ENCODE data around the gene FFAR2. TPM values are rescaled to one million over a fixed set of nuclear protein-coding genes. Genes with fewer than 3 reads are reported as not detected.
"Not testable (repeated sequence)": the region's sequence is repeated elsewhere in the genome, so short reads cannot be mapped to it uniquely, and the experiment has no call there.

FFAR2 gene
- total RNA-seq, 1 experiment from 2014 or later = not detected

DNA sequence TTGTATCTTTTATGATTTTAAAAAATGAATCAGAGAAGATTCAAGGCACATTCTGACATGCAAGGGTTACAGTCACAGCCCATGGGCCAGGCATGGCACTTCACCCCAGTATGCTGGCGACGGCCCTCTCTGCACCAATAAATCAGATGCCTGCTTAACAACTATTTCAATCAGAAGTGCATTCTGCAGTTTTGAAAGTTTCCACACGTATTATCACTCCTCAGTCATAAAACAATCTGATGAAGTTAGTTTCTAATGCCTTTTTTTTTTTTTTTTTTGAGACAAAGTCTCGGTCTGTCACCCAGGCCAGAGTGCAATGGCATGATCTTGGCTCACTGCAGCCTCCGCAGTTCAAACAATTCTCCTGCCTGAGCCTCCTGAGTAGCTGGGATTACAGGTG is 28.3 kb upstream of the FFAR2 start:
- CTCF ChIA-PET = interaction anchor here (1.0 kb wide), 1 partner anchor 49 kb away, joined by 6 read pairs; no protein-coding TSS in a partner anchor
- TF ChIP-seq EZH2 (IDR thresholded peaks at IDR 0.05) = no peak
- Histone ChIP-seq H3K4me1 (ENCODE audit: control insufficient read depth in 1 of 2, insufficient read depth in 2 of 2, low read length in 2 of 2) (peaks cover 5 to 6% of the 10 kb centered on the region in 2 experiments; a peak in 3 of 4 replicates), H3K9me2 (ENCODE audit: insufficient read depth) (no peaks in the 10 kb centered on the region), H3K36me3 (ENCODE audit: control insufficient read depth in 1 of 2, insufficient read depth in 2 of 2, low read length in 2 of 2) (no peaks in the 10 kb centered on the region), H3K4me2 (ENCODE audit: low read length) (no peak overlapping the region), H3K27me3 (ENCODE audit: insufficient read depth, low read length) (peaks cover 39% of the 10 kb centered on the region; the same call in 1 of the 2 replicates), H3K9me3 (ENCODE audit: control insufficient read depth in 1 of 2, insufficient read depth in 1 of 2, low read depth in 1 of 2, low read length in 2 of 2) (no peaks in the 10 kb centered on the region), H3K79me2 (ENCODE audit: insufficient read depth, low read length) (no peaks in the 10 kb centered on the region), H4K20me1 (ENCODE audit: insufficient read depth) (no peaks in the 10 kb centered on the region), H3K27ac (ENCODE audit: low read depth, low read length) (no peak overlapping the region), H2AFZ (ENCODE audit: low read depth, low read length, poor library complexity, severe bottlenecking) (no peak overlapping the region), H3K4me3 (replicated peaks in 1 of 2; ENCODE audit: low read depth in 1 of 2, low read length in 2 of 2) (no peak overlapping the region), H3K9ac (ENCODE audit: low read length) (no peak overlapping the region)
- intact Hi-C loops (cut with micrococcal nuclease) = no loop called here
- DNase-seq (ENCODE audit: low read depth, low spot score) = no peak
- RAD21 ChIA-PET (ENCODE audit: low non-redundant PET in 1 of 2, low total read pairs in 2 of 2, uncharacterized antibody in 2 of 2, unreplicated experiment in 2 of 2) = interaction anchor here in 1 of 2 experiments (1.5 kb wide), 1 partner anchor 49 kb away, joined by 5 read pairs; no protein-coding TSS in a partner anchor
- BruUV-seq (replicated peaks) = no TSS peak
- no peak for ATAC-seq
- POLR2A ChIA-PET = no interaction called here

DNA sequence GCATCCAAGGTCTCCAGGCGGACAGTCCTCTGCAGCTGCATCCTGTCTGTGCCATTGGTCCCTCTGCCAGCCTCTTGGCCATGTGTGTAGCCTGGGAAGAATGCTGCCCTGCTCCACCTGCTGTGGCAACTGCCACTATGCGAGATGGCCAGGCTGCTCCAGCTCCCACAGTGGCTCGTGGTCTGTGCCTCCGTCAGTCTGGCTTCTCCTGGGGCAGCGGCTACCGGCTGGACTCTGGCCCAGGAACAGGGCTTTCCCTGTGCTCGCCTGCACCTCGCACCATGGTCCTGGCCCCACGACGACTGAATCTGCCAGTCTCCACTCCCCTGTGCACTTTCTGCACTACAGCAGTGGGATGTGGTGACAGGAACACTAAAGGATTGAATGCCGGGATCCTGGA is 26.7 kb upstream of the FFAR2 start:
- ATAC-seq = no peak
- intact Hi-C loops (cut with micrococcal nuclease) = no loop called here
- ChIA-PET CTCF (interaction anchor here (0.8 kb wide), 2 partner anchors 74 to 89 kb away, joined by 3 read pairs; no protein-coding TSS in a partner anchor), RAD21 (ENCODE audit: low non-redundant PET in 1 of 2, low total read pairs in 2 of 2, uncharacterized antibody in 2 of 2, unreplicated experiment in 2 of 2) (interaction anchor here in 1 of 2 experiments (1.5 kb wide), 1 partner anchor 47 kb away, joined by 5 read pairs; no protein-coding TSS in a partner anchor), POLR2A (no interaction called here)
- no peaks in the 10 kb centered on the region for H3K9me3 ChIP-seq (ENCODE audit: control insufficient read depth in 1 of 2, insufficient read depth in 1 of 2, low read depth in 1 of 2, low read length in 2 of 2)
- peaks cover 28% of the 10 kb centered on the region; the same call in 1 of the 2 replicates for H3K27me3 ChIP-seq (ENCODE audit: insufficient read depth, low read length)
- TF ChIP-seq POLR2AphosphoS5 (IDR thresholded peaks at IDR 0.05; ENCODE audit: low read depth, low read length) = no peak
- TF ChIP-seq SRF (IDR thresholded peaks at IDR 0.05; ENCODE audit: low read depth) = no peak
- TF ChIP-seq FOSL1 (IDR thresholded peaks at IDR 0.05; ENCODE audit: low read depth) = no peak
- TF ChIP-seq ZFX (IDR thresholded peaks at IDR 0.05) = no peak
- DNase-seq (ENCODE audit: low read depth, low spot score) = no peak
- H3K9ac ChIP-seq (ENCODE audit: low read length) = no peak overlapping the region
- no TSS peak for BruUV-seq (replicated peaks)
- no peaks in the 10 kb centered on the region for H4K20me1 ChIP-seq (ENCODE audit: insufficient read depth)
- H3K36me3 ChIP-seq (ENCODE audit: control insufficient read depth in 1 of 2, insufficient read depth in 2 of 2, low read length in 2 of 2) = no peaks in the 10 kb centered on the region
- H3K79me2 ChIP-seq (ENCODE audit: insufficient read depth, low read length) = no peaks in the 10 kb centered on the region
- peaks cover 5 to 6% of the 10 kb centered on the region in 2 experiments; a peak in 3 of 4 replicates for H3K4me1 ChIP-seq (ENCODE audit: control insufficient read depth in 1 of 2, insufficient read depth in 2 of 2, low read length in 2 of 2)
- no peak overlapping the region for H3K4me3 ChIP-seq (replicated peaks in 1 of 2; ENCODE audit: low read depth in 1 of 2, low read length in 2 of 2)
- H3K9me2 ChIP-seq (ENCODE audit: insufficient read depth) = no peaks in the 10 kb centered on the region
- H2AFZ ChIP-seq (ENCODE audit: low read depth, low read length, poor library complexity, severe bottlenecking) = no peak overlapping the region
- no peak overlapping the region for H3K4me2 ChIP-seq (ENCODE audit: low read length)
- no peak overlapping the region for H3K27ac ChIP-seq (ENCODE audit: low read depth, low read length)

DNA sequence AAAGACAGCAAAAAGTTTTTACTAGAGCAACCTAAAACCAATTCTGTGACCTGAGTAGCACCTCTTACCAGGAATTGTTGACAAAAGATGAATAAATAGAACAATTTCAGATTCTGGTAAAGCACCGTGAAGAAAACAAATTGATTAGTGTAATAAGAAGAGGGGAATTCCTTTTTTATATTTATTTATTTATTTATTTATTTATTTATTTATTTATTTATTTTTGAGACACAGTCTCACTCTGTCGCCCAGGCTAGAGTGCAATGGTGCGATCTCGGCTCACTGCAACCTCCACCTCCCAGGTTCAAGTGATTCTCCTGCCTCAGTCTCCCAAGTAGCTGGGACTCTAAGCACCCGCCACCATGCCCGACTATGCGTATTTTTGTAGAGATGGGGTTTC is 24.7 kb upstream of the FFAR2 start:
- DNase-seq (ENCODE audit: low read depth, low spot score); H2AFZ ChIP-seq (ENCODE audit: low read depth, low read length, poor library complexity, severe bottlenecking); intact Hi-C loops (cut with micrococcal nuclease); H4K20me1 ChIP-seq (ENCODE audit: insufficient read depth); H3K9ac ChIP-seq (ENCODE audit: low read length); ATAC-seq; RAD21 ChIA-PET (ENCODE audit: low non-redundant PET in 1 of 2, low total read pairs in 2 of 2, uncharacterized antibody in 2 of 2, unreplicated experiment in 2 of 2); H3K4me2 ChIP-seq (ENCODE audit: low read length); H3K79me2 ChIP-seq (ENCODE audit: insufficient read depth, low read length); H3K9me3 ChIP-seq (ENCODE audit: control insufficient read depth in 1 of 2, insufficient read depth in 1 of 2, low read depth in 1 of 2, low read length in 2 of 2); H3K27me3 ChIP-seq (ENCODE audit: insufficient read depth, low read length); BruUV-seq (replicated peaks); H3K4me3 ChIP-seq (replicated peaks in 1 of 2; ENCODE audit: low read depth in 1 of 2, low read length in 2 of 2); H3K36me3 ChIP-seq (ENCODE audit: control insufficient read depth in 1 of 2, insufficient read depth in 2 of 2, low read length in 2 of 2); H3K27ac ChIP-seq (ENCODE audit: low read depth, low read length); POLR2A ChIA-PET; CTCF ChIA-PET; H3K4me1 ChIP-seq (ENCODE audit: control insufficient read depth in 1 of 2, insufficient read depth in 2 of 2, low read length in 2 of 2); H3K9me2 ChIP-seq (ENCODE audit: insufficient read depth): not testable (repeated sequence)
